H9 (cell line): ENCODE measurements around the gene TRAF6. TPM values are rescaled to one million over a fixed set of nuclear protein-coding genes. Genes with fewer than 3 reads are reported as not detected.

Source experiments
- DNase-seq: peaks from one replicate; pipeline ENCODE4 v3.0.0-alpha.2; 2017
- H2AFZ ChIP-seq: one replicate; pipeline ENCODE4 v1.6.1; 2013; ENCODE audit warnings: mild to moderate bottlenecking, low read length, control low read depth, moderate library complexity
- H2AK5ac ChIP-seq: 2 replicates; pipeline ENCODE4 v1.6.1; 2013; ENCODE audit warnings: low read length, control low read depth, mixed read lengths; ENCODE audit not compliant: insufficient read length
- H2BK120ac ChIP-seq: one replicate; pipeline ENCODE4 v1.6.1; 2013; ENCODE audit warnings: low read depth, mild to moderate bottlenecking, low read length, control low read depth, inconsistent platforms; ENCODE audit not compliant: poor library complexity, severe bottlenecking
- H2BK12ac ChIP-seq: 2 replicates; pipeline ENCODE4 v1.6.1; 2013; ENCODE audit warnings: low read length, control low read depth, mixed read lengths, low read depth; ENCODE audit not compliant: insufficient read length
- H2BK15ac ChIP-seq: 2 replicates; pipeline ENCODE4 v1.6.1; 2013; ENCODE audit warnings: low read depth, low read length, control low read depth
- H2BK20ac ChIP-seq: one replicate; pipeline ENCODE4 v1.6.1; 2013; ENCODE audit warnings: low read depth, mild to moderate bottlenecking, low read length, control low read depth, inconsistent platforms; ENCODE audit not compliant: poor library complexity, severe bottlenecking
- H2BK5ac ChIP-seq: 2 replicates; pipeline ENCODE4 v1.6.1; 2013; ENCODE audit warnings: low read length, control low read depth, mixed read lengths; ENCODE audit not compliant: insufficient read length
- H3K14ac ChIP-seq: 2 replicates; pipeline ENCODE4 v1.6.1; 2013; ENCODE audit warnings: low read length, control low read depth; ENCODE audit not compliant: insufficient read depth
- H3K18ac ChIP-seq: 2 replicates; pipeline ENCODE4 v1.6.1; 2013; ENCODE audit warnings: low read depth, mild to moderate bottlenecking, mixed read lengths, low read length, control low read depth; ENCODE audit not compliant: insufficient read length
- H3K23ac ChIP-seq: 2 replicates; pipeline ENCODE4 v1.6.1; 2013; ENCODE audit warnings: low read length, control low read depth, mixed read lengths, low read depth; ENCODE audit not compliant: insufficient read length
- H3K23me2 ChIP-seq: 2 replicates; pipeline ENCODE4 v1.6.1; 2013; ENCODE audit warnings: low read depth, mild to moderate bottlenecking, mixed read lengths, low read length, control low read depth; ENCODE audit not compliant: insufficient read length, poor library complexity, severe bottlenecking
- H3K27ac ChIP-seq: 2 replicates; pipeline ENCODE4 v1.5.1; 2013; ENCODE audit warnings: low read length, control low read depth, mixed read lengths, low read depth; ENCODE audit not compliant: insufficient read length
- H3K27me3 ChIP-seq: 2 replicates; pipeline ENCODE4 v1.6.1; 2013; ENCODE audit warnings: low read length, control low read depth, inconsistent platforms; ENCODE audit not compliant: insufficient read depth
- H3K4ac ChIP-seq: 2 replicates; pipeline ENCODE4 v1.6.1; 2013; ENCODE audit warnings: low read depth, mild to moderate bottlenecking, control low read depth, inconsistent platforms, low read length, moderate library complexity
- H3K4me1 ChIP-seq: 2 replicates; pipeline ENCODE4 v1.6.1; 2013; ENCODE audit warnings: low read length, control low read depth, inconsistent platforms; ENCODE audit not compliant: insufficient read depth
- H3K4me2 ChIP-seq: 2 replicates; pipeline ENCODE4 v1.6.1; 2013; ENCODE audit warnings: low read length, control low read depth, mixed read lengths; ENCODE audit not compliant: insufficient read length, insufficient read depth
- H3K56ac ChIP-seq: 2 replicates; pipeline ENCODE4 v1.6.1; 2013; ENCODE audit warnings: low read depth, mild to moderate bottlenecking, mixed read lengths, low read length, control low read depth; ENCODE audit not compliant: insufficient read length
- H3K79me1 ChIP-seq: 2 replicates; pipeline ENCODE4 v1.6.1; 2013; ENCODE audit warnings: low read depth, mild to moderate bottlenecking, moderate library complexity, low read length, control low read depth, inconsistent platforms; ENCODE audit not compliant: insufficient read depth, poor library complexity, severe bottlenecking
- H3K79me2 ChIP-seq: 2 replicates; pipeline ENCODE4 v1.6.1; 2013; ENCODE audit warnings: low read length, control low read depth, inconsistent platforms; ENCODE audit not compliant: insufficient read depth
- H3K9ac ChIP-seq: 2 replicates; pipeline ENCODE4 v1.6.1; 2013; ENCODE audit warnings: low read length, control low read depth, mixed read lengths; ENCODE audit not compliant: insufficient read length; ENCODE audit errors: extremely low read depth
- H3K9me3 ChIP-seq: one replicate; pipeline ENCODE4 v1.6.1; 2013; ENCODE audit warnings: low read depth, low read length, inconsistent platforms; ENCODE audit not compliant: control insufficient read depth
- H3T11ph ChIP-seq: one replicate; pipeline ENCODE4 v1.6.1; 2013; ENCODE audit warnings: mild to moderate bottlenecking, low read length, control low read depth, inconsistent platforms
- H4K20me1 ChIP-seq: one replicate; pipeline ENCODE4 v1.6.1; 2013; ENCODE audit not compliant: control insufficient read depth, insufficient read length, insufficient read depth
- H4K5ac ChIP-seq: 2 replicates; pipeline ENCODE4 v1.6.1; 2013; ENCODE audit warnings: low read depth, mild to moderate bottlenecking, mixed read lengths, low read length, control low read depth; ENCODE audit not compliant: insufficient read length
- H4K8ac ChIP-seq: replicated peaks from 2 replicates; pipeline ENCODE4 v1.6.1; 2013; ENCODE audit warnings: low read length, control low read depth, mixed read lengths, low read depth; ENCODE audit not compliant: insufficient read length
- H4K91ac ChIP-seq: 2 replicates; pipeline ENCODE4 v1.6.1; 2013; ENCODE audit warnings: low read depth, mild to moderate bottlenecking, moderate library complexity, mixed read lengths, low read length, control low read depth; ENCODE audit not compliant: insufficient read length
- H3K27ac Mint-ChIP-seq, 3 experiments: 2 replicates in 2 of 3; 3 replicates in 1 of 3; pipeline ENCODE4 v1.8.0; 2020 to 2021; ENCODE audit warnings: mixed read lengths in 3 of 3, mild to moderate bottlenecking in 1 of 3, moderate library complexity in 1 of 3
- H3K27me3 Mint-ChIP-seq: 2 replicates; pipeline ENCODE4 v1.8.0; 2021; ENCODE audit warnings: low read depth, mild to moderate bottlenecking, moderate library complexity, mixed read lengths
- H3K36me3 Mint-ChIP-seq, 3 experiments: 2 replicates in 2 of 3; 3 replicates in 1 of 3; pipeline ENCODE4 v1.8.0; 2020 to 2021; ENCODE audit warnings: low read depth in 3 of 3, mixed read lengths in 3 of 3; ENCODE audit not compliant: insufficient read depth in 1 of 3
- H3K4me1 Mint-ChIP-seq, 2 experiments: 2 replicates each; pipeline ENCODE4 v1.8.0; 2020; ENCODE audit warnings: mixed read lengths in 2 of 2
- H3K4me3 Mint-ChIP-seq, 2 experiments: 2 replicates in 1 of 2; 3 replicates in 1 of 2; pipeline ENCODE4 v1.8.0; 2020 to 2021; ENCODE audit warnings: mild to moderate bottlenecking in 2 of 2, mixed read lengths in 2 of 2, moderate library complexity in 1 of 2
- H3K9me3 Mint-ChIP-seq, 2 experiments: 2 replicates in 1 of 2; 3 replicates in 1 of 2; pipeline ENCODE4 v1.8.0; 2020; ENCODE audit warnings: mild to moderate bottlenecking in 2 of 2, mixed read lengths in 2 of 2, moderate library complexity in 1 of 2
- CTCF ChIP-seq: fragments of 200-600 bp; sonication (generic); conservative IDR thresholded peaks from 3 replicates; pipeline ENCODE4 v1.8.0; 2021; ENCODE audit warnings: antibody characterized with exemption, mild to moderate bottlenecking
- WGBS: extraction: QIAGEN DNeasy Blood & Tissue Kit; methylation state at CpG from one replicate; pipeline ENCODE4 v1.1.7; 2013; ENCODE audit warnings: missing lambda C conversion rate, low lambda C conversion rate, mixed read lengths; ENCODE audit not compliant: insufficient read length; ENCODE audit errors: extremely low coverage; 5-methylcytosine and 5-hydroxymethylcytosine counted together
- total RNA-seq: library from RNA; stranded (reverse); gene quantifications from 2 replicates; pipeline ENCODE4 v1.2.1, GENCODE V29; 2021

Gene TRAF6
- total RNA-seq, 1 experiment from 2014 or later: 9.9 TPM

- Histone ChIP-seq H2AFZ (no peak overlapping the region), H3K23me2 (no peaks in the 10 kb centered on the region), H3K9me3 (no peaks in the 10 kb centered on the region), H4K20me1 (no peaks in the 10 kb centered on the region), H2AK5ac (no peak overlapping the region), H3K79me2 (no peaks in the 10 kb centered on the region), H3K14ac (no peak overlapping the region), H3K18ac (no peak overlapping the region), H4K5ac (no peak overlapping the region), H3K4me1 (no peaks in the 10 kb centered on the region), H3K4ac (no peak overlapping the region), H3K9ac (no peak overlapping the region), H3K27ac (no peak overlapping the region), H2BK15ac (no peak overlapping the region), H2BK120ac (no peak overlapping the region), H3K23ac (no peak overlapping the region), H2BK20ac (no peak overlapping the region), H3K79me1 (no peaks in the 10 kb centered on the region), H3K27me3 (no peaks in the 10 kb centered on the region), H2BK5ac (no peak overlapping the region), H3K4me2 (no peak overlapping the region), H4K8ac (no peak overlapping the region), H3T11ph (no peak overlapping the region), H4K91ac (no peak overlapping the region), H2BK12ac (no peak overlapping the region), H3K56ac (no peak overlapping the region)
- Mint-ChIP-seq H3K4me1 (peaks cover 10 to 16% of the 10 kb centered on the region in 2 experiments), H3K27ac (no peak overlapping the region), H3K27me3 (no peaks in the 10 kb centered on the region; the same call in 1 of the 2 replicates), H3K36me3 (no peaks in the 10 kb centered on the region), H3K9me3 (no peaks in the 10 kb centered on the region), H3K4me3 (no peak overlapping the region)
- no peak for TF ChIP-seq CTCF
- DNase-seq: no peak
- no CpG with 5 or more reads among the region's 4 CpGs for WGBS
Measured at GRCh38 chr11:36465449-36466163, 44.5 kb downstream of the TRAF6 start.
